GM04504 (cell line): Measurements from ENCODE around the gene MLPH.

ENCODE experiments used
- DNase-seq: peaks from one replicate; pipeline ENCODE4 v3.0.0-alpha.2; 2012; ENCODE audit warnings: low read depth

MLPH gene

DNA sequence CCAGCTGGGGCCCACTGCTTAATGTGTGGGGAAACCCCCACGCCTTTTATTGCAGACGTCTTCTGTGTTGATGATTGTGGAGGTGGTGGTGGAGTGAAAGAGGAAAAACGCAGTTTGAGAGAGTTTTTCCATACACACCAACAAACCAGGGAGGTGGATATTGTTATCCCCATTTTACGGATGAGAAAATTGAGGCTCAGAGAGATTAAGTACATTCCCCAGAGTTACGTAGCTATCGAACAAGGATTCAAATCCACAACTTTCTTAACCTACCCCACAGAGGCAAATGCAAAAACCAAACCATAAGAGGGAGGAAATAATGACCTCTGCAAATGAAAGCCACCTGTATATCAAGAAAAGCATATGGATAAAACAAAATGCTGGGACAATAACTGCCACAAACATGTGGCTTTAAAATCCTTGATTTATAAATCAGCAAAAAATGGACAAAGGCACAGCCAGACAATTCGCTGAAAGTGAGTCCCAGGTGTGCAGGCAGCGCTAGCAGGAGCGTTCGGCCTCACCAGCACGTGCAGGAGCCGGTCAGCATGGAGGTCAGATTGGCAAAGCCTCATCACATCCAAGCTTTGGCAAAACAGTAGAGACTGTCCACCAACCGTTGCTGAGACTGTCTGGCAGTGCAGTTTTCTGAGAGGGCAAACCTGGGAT, 116.1 kb downstream of the MLPH start:
- no peak for DNase-seq

DNA sequence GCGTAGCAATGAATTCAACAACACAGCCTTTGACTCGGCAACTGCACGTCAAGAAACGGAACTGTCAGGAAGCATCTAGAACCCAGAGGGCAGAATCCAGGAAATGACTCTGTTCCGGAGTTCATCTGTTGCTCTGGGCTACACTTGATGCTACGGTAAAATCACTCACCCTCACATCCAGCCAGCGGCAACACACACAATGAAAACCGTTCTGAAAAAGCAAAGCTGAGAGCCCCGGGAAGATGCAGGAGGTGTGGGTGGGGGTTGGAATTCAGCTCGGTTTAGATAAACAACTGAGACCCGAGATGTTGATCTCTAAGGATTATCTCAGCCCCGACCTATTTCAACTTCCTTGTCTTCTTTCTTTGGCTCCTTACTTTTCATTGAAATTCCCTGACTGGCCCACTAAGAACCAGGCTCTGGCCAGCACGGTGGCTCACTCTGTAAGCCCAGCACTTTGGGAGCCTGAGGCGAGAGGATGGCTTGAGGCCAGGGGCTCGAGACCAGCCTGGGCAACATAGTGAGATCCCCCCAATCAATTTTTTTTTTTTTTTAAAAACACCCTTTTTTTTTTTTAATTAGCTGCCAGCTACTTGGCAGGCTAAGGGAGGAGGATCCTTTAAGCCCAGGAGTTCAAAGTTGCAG, 116.8 kb downstream of the MLPH start:
- no peak for DNase-seq

DNA sequence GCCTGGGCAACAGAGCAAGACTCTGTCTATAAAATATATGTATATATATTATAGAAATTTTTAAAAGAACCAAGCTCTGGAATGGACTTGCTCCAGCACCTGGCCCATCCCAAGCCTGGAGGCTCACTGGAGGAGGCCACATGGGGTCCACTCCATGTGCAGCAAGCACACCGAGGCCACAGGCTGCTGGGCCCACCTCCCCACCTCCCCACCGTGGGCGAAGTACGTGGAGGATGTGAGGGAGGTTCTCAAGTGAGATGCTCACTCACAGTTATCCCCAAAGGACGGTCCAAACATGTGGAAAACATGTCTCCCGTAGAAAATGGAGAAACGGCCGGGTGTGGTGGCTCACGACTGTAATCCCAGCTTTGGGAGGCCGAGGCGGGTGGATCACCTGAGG, 117.3 kb downstream of the MLPH start:
- DNase-seq: no peak
